ENCODE measurements around the gene TUBB6.

The TUBB6 gene

GRCh38 chr18:12283666-12284065 lies 24.4 kb upstream of the TUBB6 start:
- no peak for TF ChIP-seq CTCF (IDR thresholded peaks at IDR 0.05)

- no peak for TF ChIP-seq CTCF (IDR thresholded peaks at IDR 0.05)
Observed at GRCh38 chr18:12287131-12287681, 20.8 kb upstream of the TUBB6 start.

- TF ChIP-seq CTCF (IDR thresholded peaks at IDR 0.05): no peak
Observed at GRCh38 chr18:12287684-12288402, 20.2 kb upstream of the TUBB6 start.

GRCh38 chr18:12288403-12288755 lies 19.7 kb upstream of the TUBB6 start:
- TF ChIP-seq CTCF (IDR thresholded peaks at IDR 0.05): no peak

GRCh38 chr18:12290086-12290485 lies 18.0 kb upstream of the TUBB6 start:
- no peak for TF ChIP-seq CTCF (IDR thresholded peaks at IDR 0.05)

GRCh38 chr18:12291161-12291560 lies 16.9 kb upstream of the TUBB6 start:
- TF ChIP-seq CTCF (IDR thresholded peaks at IDR 0.05): no peak

GRCh38 chr18:12291690-12292089 lies 16.4 kb upstream of the TUBB6 start:
- TF ChIP-seq CTCF (IDR thresholded peaks at IDR 0.05): no peak

- no peak for TF ChIP-seq CTCF (IDR thresholded peaks at IDR 0.05)
Observed at GRCh38 chr18:12293831-12294230, 14.2 kb upstream of the TUBB6 start.
